ENCODE measurements around the gene ZFAND4. TPM values are rescaled to one million over a fixed set of nuclear protein-coding genes. Genes with fewer than 3 reads are reported as not detected.

Gene ZFAND4
- total and polyA plus RNA-seq, 2 donors (not counting 1 experiment from before 2014, with no cell fraction given), result 2.5 to 9.6 TPM

- TF ChIP-seq EZH2 (IDR thresholded peaks at IDR 0.05; ENCODE audit: low read length, missing control alignments) (no peak), CTCF (conservative IDR thresholded peaks at IDR 0.05 in 1 of 2, IDR thresholded peaks at IDR 0.05 in 1 of 2; ENCODE audit: low read depth in 1 of 2, low read length in 2 of 2) (no peak)
- no peaks in the 10 kb centered on the region for H3K9me3 ChIP-seq (ENCODE audit: control insufficient read depth, insufficient read depth, low read depth, low read length)
These were observed 91.4 kb downstream of the ZFAND4 start for GRCh38 chr10:45581216-45581549.

GRCh38 chr10:45580371-45581215 lies 92.0 kb downstream of the ZFAND4 start:
- H3K27me3 ChIP-seq (ENCODE audit: control insufficient read depth, insufficient read depth, low read length), result no peaks in the 10 kb centered on the region
- no peak overlapping the region for H2AFZ ChIP-seq (ENCODE audit: low read length)
- no peak for DNase-seq (ENCODE audit: low read depth in 2 of 2)
- no peaks in the 10 kb centered on the region for H3K36me3 ChIP-seq (ENCODE audit: control insufficient read depth, insufficient read depth, low read length)
- H4K20me1 ChIP-seq (ENCODE audit: control insufficient read depth, extremely low read depth, insufficient read depth, low read length), result no peaks in the 10 kb centered on the region
- peak overlapping the region; percentile 11 for H3K4me2 ChIP-seq (ENCODE audit: extremely low read depth, insufficient read depth, low read length)
- no peaks in the 10 kb centered on the region for H3K79me2 ChIP-seq (ENCODE audit: control insufficient read depth, insufficient read depth, low read length)
- H3K4me1 ChIP-seq (ENCODE audit: control insufficient read depth, extremely low read depth, insufficient read depth, low read length), result peaks cover 2% of the 10 kb centered on the region
- no peak overlapping the region for H3K9ac ChIP-seq (ENCODE audit: insufficient read depth, low read length)
- no peak for TF ChIP-seq EZH2 (IDR thresholded peaks at IDR 0.05; ENCODE audit: low read length, missing control alignments)
- no peak for TF ChIP-seq CTCF (conservative IDR thresholded peaks at IDR 0.05 in 1 of 2, IDR thresholded peaks at IDR 0.05 in 1 of 2; ENCODE audit: low read depth in 1 of 2, low read length in 2 of 2)
- no peaks in the 10 kb centered on the region for H3K9me3 ChIP-seq (ENCODE audit: control insufficient read depth, insufficient read depth, low read depth, low read length)
- H3K4me3 ChIP-seq (replicated peaks in 1 of 4; ENCODE audit: control extremely low read depth in 1 of 4, insufficient read depth in 1 of 4, low read depth in 3 of 4, low read length in 4 of 4), result no peak overlapping the region
- H3K27ac ChIP-seq (ENCODE audit: insufficient read depth, low read length), result no peak overlapping the region

More at GRCh38 chr10:45581216-45581549, 91.4 kb downstream of the ZFAND4 start:
- Histone ChIP-seq H3K4me1 (ENCODE audit: control insufficient read depth, extremely low read depth, insufficient read depth, low read length) (peaks cover 2% of the 10 kb centered on the region), H3K9ac (ENCODE audit: insufficient read depth, low read length) (no peak overlapping the region), H3K4me2 (ENCODE audit: extremely low read depth, insufficient read depth, low read length) (no peak overlapping the region), H3K27me3 (ENCODE audit: control insufficient read depth, insufficient read depth, low read length) (no peaks in the 10 kb centered on the region), H3K4me3 (replicated peaks in 1 of 4; ENCODE audit: control extremely low read depth in 1 of 4, insufficient read depth in 1 of 4, low read depth in 3 of 4, low read length in 4 of 4) (no peak overlapping the region), H3K27ac (ENCODE audit: insufficient read depth, low read length) (no peak overlapping the region), H2AFZ (ENCODE audit: low read length) (no peak overlapping the region), H4K20me1 (ENCODE audit: control insufficient read depth, extremely low read depth, insufficient read depth, low read length) (no peaks in the 10 kb centered on the region), H3K79me2 (ENCODE audit: control insufficient read depth, insufficient read depth, low read length) (no peaks in the 10 kb centered on the region), H3K36me3 (ENCODE audit: control insufficient read depth, insufficient read depth, low read length) (no peaks in the 10 kb centered on the region)
- DNase-seq (ENCODE audit: low read depth in 2 of 2), result no peak

- Histone ChIP-seq H3K27ac (ENCODE audit: insufficient read depth, low read length) (no peak overlapping the region), H3K9me3 (ENCODE audit: control insufficient read depth, insufficient read depth, low read depth, low read length) (no peaks in the 10 kb centered on the region), H4K20me1 (ENCODE audit: control insufficient read depth, extremely low read depth, insufficient read depth, low read length) (no peaks in the 10 kb centered on the region), H3K4me3 (replicated peaks in 1 of 4; ENCODE audit: control extremely low read depth in 1 of 4, insufficient read depth in 1 of 4, low read depth in 3 of 4, low read length in 4 of 4) (no peak overlapping the region), H3K4me2 (ENCODE audit: extremely low read depth, insufficient read depth, low read length) (no peak overlapping the region), H3K27me3 (ENCODE audit: control insufficient read depth, insufficient read depth, low read length) (no peaks in the 10 kb centered on the region), H3K9ac (ENCODE audit: insufficient read depth, low read length) (no peak overlapping the region), H3K79me2 (ENCODE audit: control insufficient read depth, insufficient read depth, low read length) (no peaks in the 10 kb centered on the region), H3K4me1 (ENCODE audit: control insufficient read depth, extremely low read depth, insufficient read depth, low read length) (peaks cover 2% of the 10 kb centered on the region), H3K36me3 (ENCODE audit: control insufficient read depth, insufficient read depth, low read length) (no peaks in the 10 kb centered on the region), H2AFZ (ENCODE audit: low read length) (no peak overlapping the region)
- TF ChIP-seq EZH2 (IDR thresholded peaks at IDR 0.05; ENCODE audit: low read length, missing control alignments) (no peak), CTCF (conservative IDR thresholded peaks at IDR 0.05 in 1 of 2, IDR thresholded peaks at IDR 0.05 in 1 of 2; ENCODE audit: low read depth in 1 of 2, low read length in 2 of 2) (no peak)
- DNase-seq (ENCODE audit: low read depth in 2 of 2), result no peak
These were observed 94.1 kb downstream of the ZFAND4 start for GRCh38 chr10:45578384-45578971.

All from fibroblast of lung (primary cell).